Measurements from ENCODE around the gene ERVFRD-1. TPM values are rescaled to one million over a fixed set of nuclear protein-coding genes. Genes with fewer than 3 reads are reported as not detected.
A peak's percentile ranks its signal among the peaks of the same experiment; 100 is the strongest.

The ERVFRD-1 gene
- total and polyA plus RNA-seq, 2 of the 13 experiments (the other 11 are each of a cell fraction or from before 2014, with no cell fraction given): not detected

GRCh38 chr6:11093626-11094410 is 17.7 kb downstream of the ERVFRD-1 start, which contains the start of gene SMIM13 (continued):
- TF ChIP-seq ZNF724P (CRISPR knock-in tag; IDR thresholded peaks at IDR 0.05; ENCODE audit: borderline replicate concordance) (0 out of 2 replicates have a peak, but pooled peaks have one; percentile 55), ZNF33B (CRISPR knock-in tag; IDR thresholded peaks at IDR 0.05) (peak; percentile 82; the same call in 1 of the 2 replicates), ZSCAN22 (CRISPR knock-in tag; IDR thresholded peaks at IDR 0.05) (no peak), ZNF879 (CRISPR knock-in tag; IDR thresholded peaks at IDR 0.05) (peak; percentile 96), ZNF792 (CRISPR knock-in tag; IDR thresholded peaks at IDR 0.05) (peak; percentile 91), ZSCAN29 (CRISPR knock-in tag; conservative IDR thresholded peaks at IDR 0.05) (no peak; the same call in 1 of the 2 replicates), CTCF (CRISPR knock-in tag; IDR thresholded peaks at IDR 0.05) (peak; percentile 67), RARG (CRISPR knock-in tag; IDR thresholded peaks at IDR 0.05; ENCODE audit: low read depth) (no peak), ZSCAN21 (CRISPR knock-in tag; IDR thresholded peaks at IDR 0.05; ENCODE audit: borderline replicate concordance) (peak; percentile 84), ZNF207 (IDR thresholded peaks at IDR 0.05; ENCODE audit: borderline replicate concordance) (no peak), MTA3 (CRISPR knock-in tag; IDR thresholded peaks at IDR 0.05) (no peak), ZNF282 (IDR thresholded peaks at IDR 0.05; ENCODE audit: partially characterized antibody) (no peak), ZNF720 (CRISPR knock-in tag; IDR thresholded peaks at IDR 0.05) (peak; percentile 11; the same call in 1 of the 2 replicates), CENPX (CRISPR knock-in tag; IDR thresholded peaks at IDR 0.05) (no peak), ATM (IDR thresholded peaks at IDR 0.05; ENCODE audit: borderline replicate concordance) (no peak), ZNF382 (CRISPR knock-in tag; IDR thresholded peaks at IDR 0.05; ENCODE audit: borderline replicate concordance) (no peak), PHF5A (CRISPR knock-in tag; IDR thresholded peaks at IDR 0.05; ENCODE audit: low read depth, unreplicated experiment) (peak; percentile 87), ZNF124 (CRISPR knock-in tag; IDR thresholded peaks at IDR 0.05) (peak; percentile 90; the same call in 1 of the 2 replicates), ZMYM3 (CRISPR knock-in tag; IDR thresholded peaks at IDR 0.05) (peak; percentile 59), KLF9 (CRISPR knock-in tag; IDR thresholded peaks at IDR 0.05; ENCODE audit: low read depth) (0 out of 2 replicates have a peak, but pooled peaks have one; percentile 55), ZNF564 (CRISPR knock-in tag; IDR thresholded peaks at IDR 0.05) (no peak), ZNF83 (CRISPR knock-in tag; IDR thresholded peaks at IDR 0.05; ENCODE audit: borderline replicate concordance) (peak; percentile 53; the same call in 1 of the 2 replicates), HDAC6 (IDR thresholded peaks at IDR 0.05; ENCODE audit: low read depth, low read length) (no peak), SRSF1 (optimal IDR thresholded peaks at IDR 0.05; ENCODE audit: low read depth, low read length) (peak; percentile 96), CC2D1A (CRISPR knock-in tag; IDR thresholded peaks at IDR 0.05) (peak; percentile 28; the same call in 1 of the 2 replicates), KLF15 (CRISPR knock-in tag; IDR thresholded peaks at IDR 0.05; ENCODE audit: borderline replicate concordance) (0 out of 2 replicates have a peak, but pooled peaks have one; percentile 87), ZNF784 (CRISPR knock-in tag; IDR thresholded peaks at IDR 0.05; ENCODE audit: borderline replicate concordance) (no peak), TBL1XR1 (IDR thresholded peaks at IDR 0.05; ENCODE audit: borderline replicate concordance, low read length, partially characterized antibody) (peak; percentile 60), ZKSCAN8 (CRISPR knock-in tag; IDR thresholded peaks at IDR 0.05; ENCODE audit: borderline replicate concordance) (peak; percentile 84; the same call in 1 of the 2 replicates), ZNF703 (CRISPR knock-in tag; IDR thresholded peaks at IDR 0.05; ENCODE audit: borderline replicate concordance) (no peak; the same call in none of the 2 replicates)

Data from HepG2 (cell line).